Head of caudate nucleus (tissue), 42 donors: ENCODE results near the gene MEAF6.

Source experiments
- DNase-seq, 42 donors: peaks; one replicate each; pipeline versions ENCODE4 v3.0.0 to v3.0.0-alpha.2; 2020 to 2021; ENCODE audit warnings: mixed read lengths in 7 of 42
- intact Hi-C: fragments of 100-400 bp; cut with DNase I; formaldehyde crosslinking; loops from one replicate; pipeline ENCODE4 v1.15.0; 2022

MEAF6 gene

GRCh38 chr1:37477198-37477931 lies 37.2 kb downstream of the MEAF6 start:
- peak in 1 of 42 donors; percentile 29 for DNase-seq
- intact Hi-C loops: no loop called here

GRCh38 chr1:37476460-37477197 lies 37.9 kb downstream of the MEAF6 start:
- peak in 12 of 42 donors; percentile 25 to 81 (median 48) for DNase-seq
- intact Hi-C loops: no loop called here

- peak in 1 of 42 donors; percentile 12 for DNase-seq
- intact Hi-C loops: no loop called here
Measured at GRCh38 chr1:37476087-37476452, 38.5 kb downstream of the MEAF6 start.

- DNase-seq: peak in 1 of 42 donors; percentile 23
- intact Hi-C loops: no loop called here
Measured at GRCh38 chr1:37475380-37476086, 39.0 kb downstream of the MEAF6 start.

GRCh38 chr1:37474697-37475379 lies 39.7 kb downstream of the MEAF6 start:
- peak in 3 of 42 donors; percentile 9 to 34 (median 21) for DNase-seq
- intact Hi-C loops: no loop called here

- intact Hi-C loops: no loop called here
- peak; percentile 62 to 95 (median 89) for DNase-seq
Measured at GRCh38 chr1:37474046-37474696, 40.4 kb downstream of the MEAF6 start, which contains the start of gene ZC3H12A. ZC3H12A (plus strand) TSS chr1:37474580; CDS start chr1:37475497, 917 bp downstream.

GRCh38 chr1:37473431-37474045 lies 41.0 kb downstream of the MEAF6 start:
- peak in 2 of 42 donors; percentile 6 to 26 for DNase-seq
- intact Hi-C loops: no loop called here

GRCh38 chr1:37472994-37473393 lies 41.6 kb downstream of the MEAF6 start:
- intact Hi-C loops: no loop called here
- DNase-seq: peak in 1 of 42 donors; percentile 1

GRCh38 chr1:37472281-37472680 lies 42.3 kb downstream of the MEAF6 start:
- intact Hi-C loops: no loop called here
- DNase-seq: peak in 3 of 42 donors; percentile 22 to 31 (median 28)

- intact Hi-C loops: no loop called here
- DNase-seq: peak; percentile 39 to 94 (median 72)
Measured at GRCh38 chr1:37471345-37472231, 43.0 kb downstream of the MEAF6 start.

GRCh38 chr1:37469386-37469785 lies 45.2 kb downstream of the MEAF6 start:
- intact Hi-C loops: no loop called here
- DNase-seq: no peak

- DNase-seq: no peak
- intact Hi-C loops: no loop called here
Measured at GRCh38 chr1:37468037-37468436, 46.5 kb downstream of the MEAF6 start.

GRCh38 chr1:37465593-37466517 lies 48.7 kb downstream of the MEAF6 start:
- intact Hi-C loops: no loop called here
- no peak for DNase-seq

- intact Hi-C loops: no loop called here
Measured at GRCh38 chr1:37464443-37464842, 50.1 kb downstream of the MEAF6 start.

GRCh38 chr1:37461698-37462436 lies 52.7 kb downstream of the MEAF6 start:
- DNase-seq: no peak
- intact Hi-C loops: no loop called here

More at GRCh38 chr1:37464443-37464842, 50.1 kb downstream of the MEAF6 start:
- no peak for DNase-seq
